Putamen (tissue), 1 donor: ENCODE measurements around the gene IKZF5.

Source experiments
- DNase-seq: peaks from one replicate; pipeline ENCODE4 v3.0.0-alpha.2; 2016; ENCODE audit warnings: low spot score

Gene IKZF5

GRCh38 chr10:123016228-123016627, 7.6 kb upstream of the IKZF5 start:
- DNase-seq: no peak

GRCh38 chr10:123014772-123015171, 6.2 kb upstream of the IKZF5 start:
- DNase-seq: no peak

GRCh38 chr10:123013456-123014419, 5.1 kb upstream of the IKZF5 start:
- no peak for DNase-seq

- no peak for DNase-seq
Measured at GRCh38 chr10:123011987-123012386, 3.4 kb upstream of the IKZF5 start.

GRCh38 chr10:123009105-123009820, 668 bp upstream of the IKZF5 start:
- DNase-seq: no peak

GRCh38 chr10:123007558-123008354, 839 bp downstream of the IKZF5 start:
- peak; percentile 53 for DNase-seq

- no peak for DNase-seq
Measured at GRCh38 chr10:123004298-123004697, 4.3 kb downstream of the IKZF5 start.

DNA sequence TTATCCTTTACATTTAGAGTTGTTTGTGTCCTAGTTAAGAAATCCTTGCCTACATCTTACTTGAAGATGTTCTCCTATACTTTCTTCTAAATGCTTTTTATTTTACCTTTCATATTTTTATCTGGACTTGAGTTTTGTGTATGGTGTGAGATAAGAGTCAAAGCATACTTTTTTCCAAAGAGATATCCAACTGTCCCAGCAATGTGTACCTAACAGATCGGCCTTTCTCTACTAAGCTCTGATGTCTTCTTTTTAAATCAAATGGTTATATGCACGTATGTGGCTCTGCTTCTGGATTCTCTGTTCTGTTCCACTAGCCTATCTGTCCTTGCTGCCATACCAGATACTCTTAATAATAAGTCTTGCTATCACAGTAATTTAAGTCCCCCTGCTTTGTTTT, 7.2 kb downstream of the IKZF5 start:
- no peak for DNase-seq

DNA sequence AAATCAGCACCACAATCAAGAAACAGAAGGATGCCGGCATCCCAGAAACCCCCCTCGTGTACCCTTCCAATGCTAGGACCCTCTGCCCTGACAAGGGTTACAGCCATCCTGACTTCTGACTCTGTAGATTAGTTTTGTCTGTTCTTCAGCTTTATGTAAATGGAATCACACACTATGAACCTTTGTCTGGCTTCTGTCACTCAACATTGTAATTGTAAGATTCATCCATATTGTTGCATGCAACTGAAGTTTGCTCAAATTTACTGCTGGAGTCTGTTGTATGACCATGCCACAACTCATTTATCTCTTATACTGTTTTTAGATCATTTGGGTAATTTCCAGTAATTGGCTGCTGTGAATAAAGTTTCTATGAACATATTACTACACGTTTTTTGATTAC, 8.4 kb downstream of the IKZF5 start:
- no peak for DNase-seq

GRCh38 chr10:122999347-122999746, 9.2 kb downstream of the IKZF5 start:
- no peak for DNase-seq

- no peak for DNase-seq
Measured at GRCh38 chr10:122998934-122999333, 9.7 kb downstream of the IKZF5 start.

GRCh38 chr10:122998360-122998917, 10.2 kb downstream of the IKZF5 start:
- DNase-seq: no peak

DNA sequence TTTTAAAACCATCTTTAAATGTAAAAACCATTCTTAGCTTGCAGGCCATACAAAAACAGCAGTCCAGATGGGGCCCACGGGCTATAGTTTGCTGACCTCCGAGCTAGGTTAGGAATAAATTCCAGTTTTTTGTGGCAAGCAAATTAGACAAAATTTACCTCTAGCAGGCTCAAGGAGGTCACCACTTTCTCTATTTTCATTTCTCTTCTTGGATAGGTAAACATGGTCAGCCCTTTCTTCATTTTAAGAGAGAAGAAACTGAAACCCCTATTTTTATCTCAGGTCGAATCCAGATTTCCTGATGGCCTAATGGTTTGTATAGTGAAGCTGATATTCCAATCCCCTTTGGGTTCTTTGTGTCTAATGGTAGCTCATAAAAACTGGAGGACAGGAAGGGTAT, 10.7 kb downstream of the IKZF5 start:
- DNase-seq: no peak

GRCh38 chr10:122995936-122996335, 12.7 kb downstream of the IKZF5 start:
- no peak for DNase-seq

DNA sequence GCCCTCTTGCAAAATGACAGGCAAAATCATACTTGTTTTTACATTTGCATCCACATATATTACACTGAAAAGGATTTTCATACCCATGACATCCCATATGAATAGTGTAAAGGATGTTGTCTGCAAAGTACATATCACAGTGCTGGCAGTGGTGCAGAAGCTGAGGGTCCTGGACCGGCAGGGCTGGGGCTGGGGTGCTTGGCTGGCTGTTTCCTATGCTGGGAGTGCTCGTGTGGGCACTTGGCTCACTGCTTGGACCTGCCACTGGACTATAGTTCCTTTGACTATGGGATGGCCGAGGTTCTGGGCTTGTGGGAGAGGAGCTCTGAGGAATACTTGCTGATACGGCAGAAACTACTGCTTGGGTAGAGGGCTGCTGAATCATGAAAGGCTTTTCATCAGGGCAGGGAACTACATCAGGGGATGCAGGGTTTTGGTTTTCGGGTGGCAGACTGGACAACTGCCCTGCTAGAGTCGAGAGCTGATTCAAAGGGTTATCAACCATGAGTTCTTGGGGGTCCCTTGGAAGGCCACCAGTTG, 14.7 kb downstream of the IKZF5 start:
- DNase-seq: no peak

GRCh38 chr10:122992031-122992585, 16.5 kb downstream of the IKZF5 start:
- DNase-seq: peak; percentile 36

- no peak for DNase-seq
Measured at GRCh38 chr10:122990278-122990677, 18.3 kb downstream of the IKZF5 start.

DNA sequence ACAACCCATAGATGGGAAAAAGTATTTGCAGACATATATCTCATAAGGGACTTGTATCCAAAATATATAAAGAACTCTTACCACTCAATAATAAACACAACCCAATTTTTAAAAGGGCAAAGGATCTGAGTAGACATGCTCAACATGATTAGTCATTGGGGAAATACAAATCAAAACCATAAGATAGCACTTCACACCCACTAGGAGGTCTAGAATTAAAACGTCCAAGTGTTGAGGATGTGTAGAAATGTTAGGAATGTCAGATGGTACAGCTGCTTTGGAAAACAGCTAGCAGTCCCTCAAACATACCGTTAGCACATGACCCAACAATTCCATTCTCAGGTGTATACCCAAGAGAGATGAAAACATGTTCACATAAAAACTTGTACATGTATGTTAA, 20.1 kb downstream of the IKZF5 start:
- no peak for DNase-seq

DNA sequence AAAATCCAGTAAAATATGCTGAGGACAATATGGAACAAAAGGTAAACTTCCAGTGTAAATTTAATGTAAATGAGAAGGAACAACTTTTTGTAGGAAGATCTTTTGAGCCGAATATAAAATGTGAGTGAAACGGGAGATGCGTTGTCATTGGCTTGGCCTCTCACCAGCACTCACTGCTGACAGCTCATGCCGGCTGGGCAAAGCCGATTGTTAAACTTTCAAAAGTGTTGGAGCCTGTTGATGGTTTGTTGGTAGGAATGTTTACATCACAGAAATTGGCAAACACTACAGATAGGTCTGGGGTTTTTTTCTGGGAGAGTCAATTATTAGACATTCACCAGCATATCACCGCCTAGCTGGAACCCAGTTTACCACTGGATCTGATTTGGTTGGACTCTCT, 22.3 kb downstream of the IKZF5 start:
- DNase-seq: no peak

DNA sequence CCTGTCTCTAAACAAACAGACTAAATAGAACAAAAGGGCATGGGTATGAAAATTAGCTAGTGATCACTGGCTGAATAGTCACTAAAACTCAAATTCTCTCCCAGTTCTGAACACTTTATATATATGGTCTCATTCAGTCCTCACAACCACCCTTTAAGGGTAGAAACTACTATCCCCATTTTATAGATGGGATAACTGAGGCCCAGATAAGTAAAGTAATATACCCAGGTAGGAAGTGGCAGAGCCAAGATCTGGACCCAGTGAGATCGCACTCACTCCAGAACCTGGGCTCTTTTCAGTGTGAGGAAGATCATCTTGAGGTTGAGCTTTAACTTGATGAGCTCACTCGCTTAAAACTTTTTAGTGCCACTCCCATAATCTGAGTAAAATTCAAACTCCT, 23.9 kb downstream of the IKZF5 start:
- DNase-seq: no peak

- DNase-seq: no peak
Measured at GRCh38 chr10:122983898-122984297, 24.7 kb downstream of the IKZF5 start.
